ENCODE results near the gene STAT6.

- TF ChIP-seq NFYB (IDR thresholded peaks at IDR 0.05; ENCODE audit: insufficient read depth, low read depth, low read length) (no peak), ESRRA (IDR thresholded peaks at IDR 0.05; ENCODE audit: low read length) (no peak), EZH2 (IDR thresholded peaks at IDR 0.05; ENCODE audit: borderline replicate concordance, control insufficient read depth, low read depth, low read length) (no peak), BCL3 (IDR thresholded peaks at IDR 0.05; ENCODE audit: borderline replicate concordance, insufficient read depth, low read depth, low read length, poor library complexity, severe bottlenecking) (no peak), BHLHE40 (IDR thresholded peaks at IDR 0.05; ENCODE audit: borderline replicate concordance in 1 of 2, low read depth in 2 of 2, low read length in 1 of 2) (no peak), ELK1 (IDR thresholded peaks at IDR 0.05; ENCODE audit: low read depth, low read length) (no peak), E4F1 (IDR thresholded peaks at IDR 0.05; ENCODE audit: borderline replicate concordance, partially characterized antibody) (no peak), RAD21 (IDR thresholded peaks at IDR 0.05; ENCODE audit: insufficient read depth, low read depth, low read length) (no peak), POLR2A (IDR thresholded peaks at IDR 0.05; ENCODE audit: low read depth, low read length) (no peak), POLR2AphosphoS5 (IDR thresholded peaks at IDR 0.05; ENCODE audit: low read length) (no peak), IRF4 (IDR thresholded peaks at IDR 0.05; ENCODE audit: low read depth, low read length) (no peak), MXI1 (IDR thresholded peaks at IDR 0.05; ENCODE audit: low read depth, low read length) (no peak)
- TF ChIP-seq, protein P1, sequence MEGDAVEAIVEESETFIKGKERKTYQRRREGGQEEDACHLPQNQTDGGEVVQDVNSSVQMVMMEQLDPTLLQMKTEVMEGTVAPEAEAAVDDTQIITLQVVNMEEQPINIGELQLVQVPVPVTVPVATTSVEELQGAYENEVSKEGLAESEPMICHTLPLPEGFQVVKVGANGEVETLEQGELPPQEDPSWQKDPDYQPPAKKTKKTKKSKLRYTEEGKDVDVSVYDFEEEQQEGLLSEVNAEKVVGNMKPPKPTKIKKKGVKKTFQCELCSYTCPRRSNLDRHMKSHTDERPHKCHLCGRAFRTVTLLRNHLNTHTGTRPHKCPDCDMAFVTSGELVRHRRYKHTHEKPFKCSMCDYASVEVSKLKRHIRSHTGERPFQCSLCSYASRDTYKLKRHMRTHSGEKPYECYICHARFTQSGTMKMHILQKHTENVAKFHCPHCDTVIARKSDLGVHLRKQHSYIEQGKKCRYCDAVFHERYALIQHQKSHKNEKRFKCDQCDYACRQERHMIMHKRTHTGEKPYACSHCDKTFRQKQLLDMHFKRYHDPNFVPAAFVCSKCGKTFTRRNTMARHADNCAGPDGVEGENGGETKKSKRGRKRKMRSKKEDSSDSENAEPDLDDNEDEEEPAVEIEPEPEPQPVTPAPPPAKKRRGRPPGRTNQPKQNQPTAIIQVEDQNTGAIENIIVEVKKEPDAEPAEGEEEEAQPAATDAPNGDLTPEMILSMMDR (IDR thresholded peaks at IDR 0.05 in 2 of 3, conservative IDR thresholded peaks at IDR 0.05 in 1 of 3; ENCODE audit: control insufficient read depth in 2 of 3, extremely low read depth in 1 of 3, insufficient read depth in 1 of 3, low read depth in 3 of 3, low read length in 3 of 3) = no peak
- TF ChIP-seq, protein P2, sequence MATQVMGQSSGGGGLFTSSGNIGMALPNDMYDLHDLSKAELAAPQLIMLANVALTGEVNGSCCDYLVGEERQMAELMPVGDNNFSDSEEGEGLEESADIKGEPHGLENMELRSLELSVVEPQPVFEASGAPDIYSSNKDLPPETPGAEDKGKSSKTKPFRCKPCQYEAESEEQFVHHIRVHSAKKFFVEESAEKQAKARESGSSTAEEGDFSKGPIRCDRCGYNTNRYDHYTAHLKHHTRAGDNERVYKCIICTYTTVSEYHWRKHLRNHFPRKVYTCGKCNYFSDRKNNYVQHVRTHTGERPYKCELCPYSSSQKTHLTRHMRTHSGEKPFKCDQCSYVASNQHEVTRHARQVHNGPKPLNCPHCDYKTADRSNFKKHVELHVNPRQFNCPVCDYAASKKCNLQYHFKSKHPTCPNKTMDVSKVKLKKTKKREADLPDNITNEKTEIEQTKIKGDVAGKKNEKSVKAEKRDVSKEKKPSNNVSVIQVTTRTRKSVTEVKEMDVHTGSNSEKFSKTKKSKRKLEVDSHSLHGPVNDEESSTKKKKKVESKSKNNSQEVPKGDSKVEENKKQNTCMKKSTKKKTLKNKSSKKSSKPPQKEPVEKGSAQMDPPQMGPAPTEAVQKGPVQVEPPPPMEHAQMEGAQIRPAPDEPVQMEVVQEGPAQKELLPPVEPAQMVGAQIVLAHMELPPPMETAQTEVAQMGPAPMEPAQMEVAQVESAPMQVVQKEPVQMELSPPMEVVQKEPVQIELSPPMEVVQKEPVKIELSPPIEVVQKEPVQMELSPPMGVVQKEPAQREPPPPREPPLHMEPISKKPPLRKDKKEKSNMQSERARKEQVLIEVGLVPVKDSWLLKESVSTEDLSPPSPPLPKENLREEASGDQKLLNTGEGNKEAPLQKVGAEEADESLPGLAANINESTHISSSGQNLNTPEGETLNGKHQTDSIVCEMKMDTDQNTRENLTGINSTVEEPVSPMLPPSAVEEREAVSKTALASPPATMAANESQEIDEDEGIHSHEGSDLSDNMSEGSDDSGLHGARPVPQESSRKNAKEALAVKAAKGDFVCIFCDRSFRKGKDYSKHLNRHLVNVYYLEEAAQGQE (IDR thresholded peaks at IDR 0.05; ENCODE audit: low read depth, low read length) = peak; percentile 73; the same call in 1 of the 2 replicates
These were observed 61.3 kb downstream of the STAT6 start, which contains the start of gene MYO1A for GRCh38 chr12:57049890-57050289.
